Osteoblast (primary cell): Measurements from ENCODE around the gene TULP4. TPM values are rescaled to one million over a fixed set of nuclear protein-coding genes. Genes with fewer than 3 reads are reported as not detected.

Experiments used
- DNase-seq: peaks from one replicate; pipeline ENCODE4 v3.0.0; 2011; ENCODE audit warnings: low spot score, mixed read lengths; ENCODE audit not compliant: insufficient read length; ENCODE audit errors: missing footprints
- H2AFZ ChIP-seq: 2 replicates; pipeline ENCODE4 v1.6.0; 2011; ENCODE audit warnings: mild to moderate bottlenecking, low read length
- H3K27ac ChIP-seq: 2 replicates; pipeline ENCODE4 v1.5.1; 2011; ENCODE audit warnings: mild to moderate bottlenecking, low read depth, low read length, moderate library complexity
- H3K27me3 ChIP-seq: 2 replicates; pipeline ENCODE4 v1.6.0; 2012; ENCODE audit warnings: mild to moderate bottlenecking, control low read depth, inconsistent platforms, low read length, moderate library complexity; ENCODE audit not compliant: insufficient read depth
- H3K36me3 ChIP-seq: 2 replicates; pipeline ENCODE4 v1.5.1; 2011; ENCODE audit warnings: mild to moderate bottlenecking, low read length, control low read depth, moderate library complexity; ENCODE audit not compliant: insufficient read depth
- H3K4me1 ChIP-seq: 2 replicates; pipeline ENCODE4 v1.5.1; 2011; ENCODE audit warnings: mild to moderate bottlenecking, low read length, control low read depth, moderate library complexity; ENCODE audit not compliant: insufficient read depth
- H3K4me2 ChIP-seq: 2 replicates; pipeline ENCODE4 v1.6.0; 2011; ENCODE audit warnings: mild to moderate bottlenecking, low read length; ENCODE audit not compliant: insufficient read depth
- H3K4me3 ChIP-seq: fragments of 200-600 bp; sonication (generic); 3 replicates; pipeline ENCODE4 v1.5.1; 2012; ENCODE audit warnings: mild to moderate bottlenecking, low read length, inconsistent platforms; ENCODE audit not compliant: insufficient read depth
- H3K79me2 ChIP-seq: 2 replicates; pipeline ENCODE4 v1.6.0; 2012; ENCODE audit warnings: mild to moderate bottlenecking, low read length, control low read depth, inconsistent platforms; ENCODE audit not compliant: insufficient read depth
- H3K9me3 ChIP-seq: 2 replicates; pipeline ENCODE4 v1.5.1; 2011; ENCODE audit warnings: low read depth, low read length, control low read depth
- H4K20me1 ChIP-seq: 2 replicates; pipeline ENCODE4 v1.6.0; 2012; ENCODE audit warnings: mild to moderate bottlenecking, low read length, control low read depth; ENCODE audit not compliant: insufficient read depth
- total RNA-seq: library from RNA; depleted of rRNA; stranded (reverse); fragments of >200 nt; gene quantifications from 2 replicates; pipeline ENCODE4 v1.2.3, GENCODE V29; 2012
- TF ChIP-seq, protein P1 (sequence below): IDR thresholded peaks from 2 replicates; pipeline ENCODE4 v1.5.1; 2011; ENCODE audit warnings: mild to moderate bottlenecking, low read depth, low read length, moderate library complexity; ENCODE audit errors: extremely low read depth

Gene TULP4
- total RNA-seq, 1 donor = 172 TPM

DNA sequence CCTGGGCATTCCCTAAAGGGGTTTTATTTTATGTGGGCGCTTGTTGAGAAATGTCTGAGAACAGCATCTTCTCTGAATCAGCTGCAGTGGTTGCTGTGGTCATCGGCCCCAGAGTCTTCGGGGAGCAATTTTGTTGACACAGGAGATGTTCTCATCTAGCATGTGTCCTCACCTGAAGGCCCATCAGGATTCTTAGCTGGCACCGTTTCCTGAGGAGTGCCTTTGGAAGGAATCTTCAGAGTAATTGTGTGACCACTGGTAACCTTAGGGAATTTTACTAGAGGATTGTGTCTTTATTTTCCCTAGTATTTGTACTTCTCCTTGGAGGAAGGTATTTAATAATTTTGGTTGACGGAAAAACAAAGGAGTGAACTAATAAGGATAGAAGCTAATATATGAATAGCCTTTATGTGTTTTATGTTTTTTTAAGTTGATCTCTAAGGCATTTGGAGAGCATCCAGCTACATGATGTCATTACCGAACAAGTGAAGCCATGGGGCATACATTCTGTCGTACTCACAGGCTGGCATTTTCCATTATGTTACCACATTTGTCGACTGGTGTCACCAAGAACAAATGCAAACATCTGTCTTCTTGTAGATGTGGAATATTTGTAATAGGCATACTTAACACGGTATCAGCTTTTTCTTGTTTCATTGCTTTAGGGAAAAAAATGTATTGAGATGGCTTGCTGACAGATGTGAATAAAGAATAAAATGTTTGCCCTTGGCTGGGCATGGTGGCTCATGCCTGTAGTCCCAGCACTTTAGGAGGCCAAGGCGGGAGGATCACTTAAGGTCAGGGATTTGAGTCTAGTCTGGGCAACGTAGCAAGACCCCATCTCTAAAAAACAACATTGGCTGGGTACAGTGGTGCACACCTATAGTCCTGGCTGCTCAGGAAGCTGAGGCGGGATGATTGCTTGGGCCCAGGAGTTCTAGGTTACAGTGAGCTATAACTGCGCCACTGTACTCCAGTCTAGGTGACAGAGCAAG is 41.9 kb downstream of the TULP4 start:
- Histone ChIP-seq H2AFZ (no peak overlapping the region), H3K27ac (no peak overlapping the region), H3K79me2 (peaks cover 35% of the 10 kb centered on the region), H3K4me2 (no peak overlapping the region), H3K36me3 (no peaks in the 10 kb centered on the region), H3K9me3 (no peaks in the 10 kb centered on the region), H3K4me1 (no peaks in the 10 kb centered on the region), H3K4me3 (no peak overlapping the region), H4K20me1 (peaks cover 19% of the 10 kb centered on the region), H3K27me3 (no peaks in the 10 kb centered on the region)
- TF ChIP-seq, protein P1, sequence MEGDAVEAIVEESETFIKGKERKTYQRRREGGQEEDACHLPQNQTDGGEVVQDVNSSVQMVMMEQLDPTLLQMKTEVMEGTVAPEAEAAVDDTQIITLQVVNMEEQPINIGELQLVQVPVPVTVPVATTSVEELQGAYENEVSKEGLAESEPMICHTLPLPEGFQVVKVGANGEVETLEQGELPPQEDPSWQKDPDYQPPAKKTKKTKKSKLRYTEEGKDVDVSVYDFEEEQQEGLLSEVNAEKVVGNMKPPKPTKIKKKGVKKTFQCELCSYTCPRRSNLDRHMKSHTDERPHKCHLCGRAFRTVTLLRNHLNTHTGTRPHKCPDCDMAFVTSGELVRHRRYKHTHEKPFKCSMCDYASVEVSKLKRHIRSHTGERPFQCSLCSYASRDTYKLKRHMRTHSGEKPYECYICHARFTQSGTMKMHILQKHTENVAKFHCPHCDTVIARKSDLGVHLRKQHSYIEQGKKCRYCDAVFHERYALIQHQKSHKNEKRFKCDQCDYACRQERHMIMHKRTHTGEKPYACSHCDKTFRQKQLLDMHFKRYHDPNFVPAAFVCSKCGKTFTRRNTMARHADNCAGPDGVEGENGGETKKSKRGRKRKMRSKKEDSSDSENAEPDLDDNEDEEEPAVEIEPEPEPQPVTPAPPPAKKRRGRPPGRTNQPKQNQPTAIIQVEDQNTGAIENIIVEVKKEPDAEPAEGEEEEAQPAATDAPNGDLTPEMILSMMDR = no peak
- DNase-seq = peak; percentile 55

DNA sequence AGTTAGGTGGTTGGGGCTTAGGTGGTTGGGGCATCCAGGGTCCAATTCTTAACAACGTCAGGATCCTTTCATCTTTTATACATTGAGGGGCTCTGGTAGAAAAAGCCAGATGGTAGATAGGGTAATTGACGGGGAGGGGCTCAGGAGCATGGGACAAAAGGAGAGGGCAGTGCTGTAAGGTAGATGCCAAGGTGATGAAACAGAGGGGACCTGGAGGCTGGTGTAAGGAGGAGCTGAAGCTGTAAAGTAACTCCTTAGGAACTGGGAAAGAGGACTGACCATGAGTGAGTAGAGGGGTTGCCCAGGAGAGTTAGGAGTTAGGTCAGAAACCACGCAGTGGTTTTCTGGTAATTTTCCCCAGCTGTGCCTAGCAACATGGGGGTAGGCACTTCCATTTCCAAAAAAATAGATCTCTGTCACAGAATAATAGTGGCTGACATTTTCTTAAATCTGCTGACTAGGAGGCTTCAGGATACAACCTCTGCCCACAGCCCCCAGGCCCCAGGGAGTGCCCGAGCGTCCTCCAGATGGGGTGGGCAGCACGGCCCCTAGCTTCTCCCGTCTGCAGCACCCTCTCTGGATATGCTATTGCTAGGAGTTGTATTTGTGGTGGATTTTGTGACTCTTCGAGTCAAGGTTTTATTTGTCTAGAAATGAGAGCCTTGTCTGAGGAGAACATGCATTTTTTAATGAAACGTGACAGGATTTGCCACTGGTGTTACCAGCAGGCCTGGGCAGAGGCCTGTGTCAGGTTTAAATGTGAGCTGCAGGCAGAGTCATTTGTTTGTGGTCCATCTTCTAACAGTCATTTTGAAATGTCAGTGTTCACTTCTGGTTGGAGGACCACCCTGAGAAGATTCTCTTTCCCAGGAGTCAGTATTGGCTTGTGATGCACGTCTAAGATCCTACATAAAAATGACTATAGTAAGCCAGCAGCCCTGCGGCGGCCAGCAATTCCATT is 44.6 kb downstream of the TULP4 start:
- no peak overlapping the region for H3K4me2 ChIP-seq
- H3K4me3 ChIP-seq = no peak overlapping the region
- peaks cover 23% of the 10 kb centered on the region for H4K20me1 ChIP-seq
- TF ChIP-seq, protein P1 = no peak
- no peaks in the 10 kb centered on the region for H3K27me3 ChIP-seq
- peaks cover 46% of the 10 kb centered on the region for H3K79me2 ChIP-seq
- no peak for DNase-seq
- H3K4me1 ChIP-seq = peaks cover 4% of the 10 kb centered on the region
- H3K9me3 ChIP-seq = no peaks in the 10 kb centered on the region
- no peaks in the 10 kb centered on the region for H3K36me3 ChIP-seq
- H2AFZ ChIP-seq = no peak overlapping the region
- H3K27ac ChIP-seq = no peak overlapping the region

DNA sequence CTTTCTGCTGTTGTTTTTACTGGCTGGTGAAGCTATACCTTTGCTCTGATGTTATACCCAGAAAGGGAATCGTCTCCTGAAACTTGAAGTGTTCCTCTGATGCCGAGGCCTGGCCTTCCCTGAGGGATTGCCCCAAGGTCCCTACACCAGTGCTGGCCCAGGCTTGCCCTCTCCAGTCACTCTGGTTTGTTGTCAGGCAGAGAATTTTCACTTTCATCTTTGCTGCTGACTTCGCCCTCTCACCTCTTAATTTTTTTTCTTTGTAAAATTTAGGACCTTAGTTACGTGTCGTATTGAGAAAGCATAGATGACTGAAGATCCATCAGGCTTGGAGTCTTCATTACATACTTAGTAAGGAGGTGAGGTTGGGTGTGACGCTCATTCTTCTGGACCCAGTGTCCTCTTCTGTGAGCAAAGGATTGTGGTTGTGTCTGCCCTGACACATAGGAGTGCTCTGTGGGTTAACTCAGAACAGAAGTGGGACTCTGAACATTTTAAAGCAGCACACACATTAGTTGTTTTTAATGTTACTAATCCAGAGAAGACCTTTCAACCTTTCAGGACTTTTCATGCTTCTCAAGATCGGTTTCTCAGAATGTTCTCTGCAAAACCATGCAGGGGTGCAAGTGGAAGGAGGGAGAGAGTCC is 45.4 kb downstream of the TULP4 start:
- H3K9me3 ChIP-seq = no peaks in the 10 kb centered on the region
- no peak for DNase-seq
- peaks cover 10% of the 10 kb centered on the region for H3K4me1 ChIP-seq
- no peak overlapping the region for H3K27ac ChIP-seq
- H3K36me3 ChIP-seq = no peaks in the 10 kb centered on the region
- no peaks in the 10 kb centered on the region for H3K27me3 ChIP-seq
- no peak overlapping the region for H3K4me2 ChIP-seq
- no peak overlapping the region for H3K4me3 ChIP-seq
- H4K20me1 ChIP-seq = peaks cover 30% of the 10 kb centered on the region
- H2AFZ ChIP-seq = no peak overlapping the region
- TF ChIP-seq, protein P1 = no peak
- peaks cover 46% of the 10 kb centered on the region for H3K79me2 ChIP-seq
